Measurements from ENCODE around the gene TSPAN1.

- TF ChIP-seq POLR2A (IDR thresholded peaks at IDR 0.05; ENCODE audit: low read depth, low read length) (no peak), TAF1 (IDR thresholded peaks at IDR 0.05; ENCODE audit: low read depth, low read length) (no peak)
Measured at GRCh38 chr1:46203738-46204405, 29.0 kb downstream of the TSPAN1 start.
